GM12892 (cell line): ENCODE data around the gene FBXO33.

Experiments
- POLR2A ChIP-seq: IDR thresholded peaks from 2 replicates; pipeline ENCODE4 v1.6.1; 2011; ENCODE audit warnings: low read depth, low read length, control low read depth
- POLR2AphosphoS5 ChIP-seq: IDR thresholded peaks from 2 replicates; pipeline ENCODE4 v1.6.1; 2011; ENCODE audit warnings: low read depth, low read length, control low read depth
- TAF1 ChIP-seq: IDR thresholded peaks from 2 replicates; pipeline ENCODE4 v1.6.1; 2011; ENCODE audit warnings: low read depth, mild to moderate bottlenecking, control low read depth, low read length, borderline replicate concordance

DNA sequence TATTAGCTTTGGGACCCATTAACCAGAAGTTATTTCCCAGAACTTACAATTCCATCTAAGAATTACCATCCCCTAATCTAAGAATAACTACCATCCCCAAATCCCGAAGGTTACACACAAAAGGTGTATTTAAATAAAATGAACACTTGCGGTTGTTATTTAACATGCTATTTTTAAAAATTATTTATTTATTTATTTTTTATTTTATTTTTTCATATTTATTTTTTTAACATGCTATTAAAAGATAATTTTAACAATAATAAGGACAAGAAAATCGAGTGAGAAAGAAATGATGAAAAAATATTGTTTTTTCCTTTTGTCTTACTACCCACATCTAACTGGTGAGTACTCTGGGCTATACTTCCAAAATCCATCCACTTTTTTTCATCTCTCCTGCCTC lies 6.3 kb downstream of the FBXO33 start:
- TF ChIP-seq POLR2AphosphoS5 (no peak), POLR2A (no peak), TAF1 (no peak)
